ENCODE measurements around the gene MXRA8. TPM values are rescaled to one million over a fixed set of nuclear protein-coding genes. Genes with fewer than 3 reads are reported as not detected.
A peak's percentile ranks its signal among the peaks of the same experiment; 100 is the strongest.

MXRA8 gene
- total RNA-seq, 2 donors from 2014 or later = 1.6 to 3.0 TPM

- ATAC-seq (replicated peaks in 1 of 2) (no peak), DNase-seq (no peak)
- Mint-ChIP-seq H3K27ac (peak overlapping the region; percentile 15), H3K4me3 (peak overlapping the region; percentile 87 to 92), H3K27me3 (ENCODE audit: low read depth) (no peaks in the 10 kb centered on the region), H3K4me1 (ENCODE audit: low read depth) (peaks cover 16% of the 10 kb centered on the region), H3K9me3 (no peaks in the 10 kb centered on the region), H3K36me3 (ENCODE audit: insufficient read depth in 2 of 2) (no peaks in the 10 kb centered on the region)
These were observed 53.7 kb downstream of the MXRA8 start for GRCh38 chr1:1304331-1305299.

DNA sequence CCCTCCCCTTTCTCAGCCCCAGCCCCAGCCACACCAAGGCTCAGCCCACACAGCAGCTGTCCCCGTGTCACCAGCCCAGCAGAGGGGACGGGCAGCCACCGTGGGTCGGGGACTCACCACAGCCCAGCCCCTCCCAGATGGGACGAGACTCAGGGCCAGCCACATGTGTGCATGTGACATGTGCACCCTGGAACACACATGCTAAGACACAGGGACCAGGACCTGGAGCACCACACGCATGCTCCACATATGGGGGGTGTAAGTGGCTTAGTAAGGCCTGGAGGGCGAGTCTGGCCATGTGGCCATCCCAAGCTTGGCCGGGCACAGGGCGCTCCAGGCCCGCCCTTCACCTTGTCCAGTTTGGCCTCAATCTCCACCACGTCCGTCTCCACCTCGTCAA lies 54.6 kb downstream of the MXRA8 start:
- H3K36me3 Mint-ChIP-seq (ENCODE audit: insufficient read depth in 2 of 2) = no peaks in the 10 kb centered on the region
- no peak for DNase-seq
- H3K4me3 Mint-ChIP-seq = no peak overlapping the region
- no peak overlapping the region for H3K27ac Mint-ChIP-seq
- no peaks in the 10 kb centered on the region for H3K27me3 Mint-ChIP-seq (ENCODE audit: low read depth)
- peaks cover 16% of the 10 kb centered on the region for H3K4me1 Mint-ChIP-seq (ENCODE audit: low read depth)
- ATAC-seq (replicated peaks in 1 of 2) = no peak
- no peaks in the 10 kb centered on the region for H3K9me3 Mint-ChIP-seq

DNA sequence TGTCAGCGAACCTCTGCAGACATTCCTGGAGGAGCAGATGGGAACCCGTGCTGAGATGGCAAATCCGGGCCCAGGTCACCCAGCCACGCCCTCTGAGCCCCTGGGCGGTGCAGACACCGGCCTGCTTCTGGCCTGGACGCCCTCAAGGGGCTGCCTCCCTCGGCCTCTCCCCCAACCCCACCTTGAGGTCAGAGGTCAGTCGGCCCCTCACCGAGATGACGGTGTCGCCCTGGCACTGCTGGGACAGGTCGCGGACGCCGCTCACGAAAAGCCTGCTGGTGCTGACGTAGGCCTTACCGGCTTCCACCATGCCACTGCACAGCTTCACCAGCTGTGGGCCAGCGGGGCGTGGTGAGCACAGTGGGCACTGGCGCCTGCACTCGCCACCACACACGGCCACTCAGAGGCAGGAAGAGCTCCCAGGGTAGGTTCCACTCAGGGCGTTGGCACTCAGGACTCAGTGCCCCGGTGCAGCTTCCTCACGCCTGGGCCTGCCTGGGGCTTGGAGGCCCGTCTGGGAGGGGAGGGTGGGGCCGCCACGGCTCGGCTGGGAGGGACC lies 55.3 kb downstream of the MXRA8 start:
- Mint-ChIP-seq H3K4me1 (ENCODE audit: low read depth) (peaks cover 16% of the 10 kb centered on the region), H3K36me3 (ENCODE audit: insufficient read depth in 2 of 2) (no peaks in the 10 kb centered on the region), H3K9me3 (no peaks in the 10 kb centered on the region), H3K4me3 (no peak overlapping the region), H3K27me3 (ENCODE audit: low read depth) (no peaks in the 10 kb centered on the region), H3K27ac (no peak overlapping the region)
- DNase-seq (no peak), ATAC-seq (replicated peaks in 1 of 2) (no peak)

Other genes with a start within 250 kb of the MXRA8 start
- gene C1orf159, start 242.5 kb downstream of the MXRA8 start, total RNA-seq = 10 to 100 TPM; 18.0 to 18.6 TPM
- gene TTLL10, start 184.7 kb downstream of the MXRA8 start, total RNA-seq = under 1 TPM in 1 of 2 donors, not detected in 1; 0.36 TPM
- gene TNFRSF18, start 152.0 kb downstream of the MXRA8 start, total RNA-seq = 100 to 1,000 TPM; 245 to 324 TPM
- gene TNFRSF4, start 144.4 kb downstream of the MXRA8 start, total RNA-seq = 100 to 1,000 TPM; 268 to 588 TPM
- 100 to 1,000 TPM; 188 to 348 TPM for gene SDF4, start 126.6 kb downstream of the MXRA8 start, total RNA-seq
- gene B3GALT6, start 126.3 kb downstream of the MXRA8 start, total RNA-seq = 10 to 100 TPM; 13.1 to 13.6 TPM
- 10 to 100 TPM in 1 of 2 donors, 1 to 10 TPM in 1; 8.1 to 14.2 TPM for gene C1QTNF12, start 111.8 kb downstream of the MXRA8 start, total RNA-seq
- gene UBE2J2, start 84.7 kb downstream of the MXRA8 start, total RNA-seq = 10 to 100 TPM; 63.5 to 77.8 TPM
- 10 to 100 TPM in 1 of 2 donors, 1 to 10 TPM in 1; 5.6 to 13.0 TPM for gene SCNN1D, start 78.1 kb downstream of the MXRA8 start, total RNA-seq
- gene ACAP3, start 50.6 kb downstream of the MXRA8 start, total RNA-seq = 10 to 100 TPM; 28.6 to 37.9 TPM
- gene PUSL1, start 50.0 kb downstream of the MXRA8 start, total RNA-seq = 10 to 100 TPM; 11.0 to 11.9 TPM
- 100 to 1,000 TPM; 108 to 131 TPM for gene INTS11, start 33.9 kb downstream of the MXRA8 start, total RNA-seq
- 10 to 100 TPM; 18.0 to 22.8 TPM for gene CPTP, start 33.8 kb downstream of the MXRA8 start, total RNA-seq
- gene TAS1R3, start 27.3 kb downstream of the MXRA8 start, total RNA-seq = under 1 TPM; 0.91 to 0.95 TPM
- 10 to 100 TPM; 46.6 to 52.2 TPM for gene DVL1, start 9.1 kb downstream of the MXRA8 start, total RNA-seq
- 10 to 100 TPM; 92.4 to 97.7 TPM for gene AURKAIP1, start 16.7 kb upstream of the MXRA8 start, total RNA-seq
- 100 to 1,000 TPM; 166 to 180 TPM for gene CCNL2, start 40.8 kb upstream of the MXRA8 start, total RNA-seq
- 10 to 100 TPM; 74.9 to 77.5 TPM for gene MRPL20, start 48.7 kb upstream of the MXRA8 start, total RNA-seq
- under 1 TPM in 1 of 2 donors, not detected in 1; 0.17 TPM for gene ANKRD65, start 62.7 kb upstream of the MXRA8 start, total RNA-seq
- gene VWA1, start 77.1 kb upstream of the MXRA8 start, total RNA-seq = 1 to 10 TPM in 1 of 2 donors, under 1 TPM in 1; 0.94 to 1.4 TPM
- gene ATAD3C, start 91.1 kb upstream of the MXRA8 start, total RNA-seq = 1 to 10 TPM; 2.8 to 3.7 TPM
- gene ATAD3B, start 113.2 kb upstream of the MXRA8 start, total RNA-seq = 10 to 100 TPM; 20.6 to 25.3 TPM
- gene ATAD3A, start 153.6 kb upstream of the MXRA8 start, total RNA-seq = 10 to 100 TPM; 24.9 to 34.2 TPM
- gene TMEM240, start 182.1 kb upstream of the MXRA8 start, total RNA-seq = 1 to 10 TPM; 1.0 to 1.3 TPM
- gene SSU72, start 216.3 kb upstream of the MXRA8 start, total RNA-seq = 100 to 1,000 TPM; 138 to 167 TPM
- 1 to 10 TPM in 1 of 2 donors, under 1 TPM in 1; 1.00 to 1.5 TPM for gene FNDC10, start 241.6 kb upstream of the MXRA8 start, total RNA-seq